ENCODE measurements around the gene DRC1. TPM values are rescaled to one million over a fixed set of nuclear protein-coding genes. Genes with fewer than 3 reads are reported as not detected.

The DRC1 gene
- total RNA-seq, 1 experiment from 2014 or later: not detected

GRCh38 chr2:26475037-26475436, 73.3 kb downstream of the DRC1 start:
- Histone ChIP-seq H2BK20ac (ENCODE audit: low read depth, low read length, poor library complexity, severe bottlenecking) (no peak overlapping the region), H3K27me3 (ENCODE audit: insufficient read depth, low read length) (no peaks in the 10 kb centered on the region), H3K27ac (ENCODE audit: insufficient read length, low read depth, low read length) (no peak overlapping the region), H3K79me2 (ENCODE audit: insufficient read depth, low read length) (no peaks in the 10 kb centered on the region), H3K23me2 (ENCODE audit: insufficient read length, low read depth, low read length, poor library complexity, severe bottlenecking) (no peaks in the 10 kb centered on the region), H3K9ac (ENCODE audit: extremely low read depth, insufficient read length, low read length) (no peak overlapping the region), H3K56ac (ENCODE audit: insufficient read length, low read depth, low read length) (no peak overlapping the region), H2BK15ac (ENCODE audit: low read depth, low read length) (no peak overlapping the region), H2AK5ac (ENCODE audit: insufficient read length, low read length) (no peak overlapping the region), H2BK120ac (ENCODE audit: low read depth, low read length, poor library complexity, severe bottlenecking) (no peak overlapping the region), H3K23ac (ENCODE audit: insufficient read length, low read depth, low read length) (no peak overlapping the region), H3K4ac (ENCODE audit: low read depth, low read length) (no peak overlapping the region), H2BK12ac (ENCODE audit: insufficient read length, low read depth, low read length) (no peak overlapping the region), H4K5ac (ENCODE audit: insufficient read length, low read depth, low read length) (no peak overlapping the region), H4K91ac (ENCODE audit: insufficient read length, low read depth, low read length) (no peak overlapping the region), H3K79me1 (ENCODE audit: insufficient read depth, low read depth, low read length, poor library complexity, severe bottlenecking) (no peaks in the 10 kb centered on the region), H3T11ph (ENCODE audit: low read length) (no peak overlapping the region), H3K4me2 (ENCODE audit: insufficient read depth, insufficient read length, low read length) (no peak overlapping the region), H2AFZ (ENCODE audit: low read length) (no peak overlapping the region), H4K8ac (replicated peaks; ENCODE audit: insufficient read length, low read depth, low read length) (no peak overlapping the region), H3K9me3 (ENCODE audit: control insufficient read depth, low read depth, low read length) (no peaks in the 10 kb centered on the region), H3K14ac (ENCODE audit: insufficient read depth, low read length) (no peak overlapping the region; the same call in 1 of the 2 replicates), H3K18ac (ENCODE audit: insufficient read length, low read depth, low read length) (no peak overlapping the region), H4K20me1 (ENCODE audit: control insufficient read depth, insufficient read depth, insufficient read length) (no peaks in the 10 kb centered on the region), H3K4me1 (ENCODE audit: insufficient read depth, low read length) (no peaks in the 10 kb centered on the region; the same call in 1 of the 2 replicates), H2BK5ac (ENCODE audit: insufficient read length, low read length) (no peak overlapping the region)
- peaks cover 0 to 2% (median 0%) of the 10 kb centered on the region in 3 experiments; a peak in 2 of 7 replicates for H3K36me3 Mint-ChIP-seq (ENCODE audit: insufficient read depth in 1 of 3, low read depth in 3 of 3)
- WGBS (ENCODE audit: extremely low coverage, insufficient read length, low lambda C conversion rate): no CpG with 5 or more reads among the region's 6 CpGs
- TF ChIP-seq CTCF (conservative IDR thresholded peaks at IDR 0.05): no peak
- H3K27ac Mint-ChIP-seq: no peak overlapping the region
- H3K9me3 Mint-ChIP-seq: peaks cover 0 to 4% of the 10 kb centered on the region in 2 experiments; a peak in 1 of 5 replicates
- peaks cover 6% of the 10 kb centered on the region for H3K27me3 Mint-ChIP-seq (ENCODE audit: low read depth)
- no peak for DNase-seq
- peaks cover 8 to 15% of the 10 kb centered on the region in 2 experiments for H3K4me1 Mint-ChIP-seq
- H3K4me3 Mint-ChIP-seq: no peak overlapping the region; a peak in 1 of 5 replicates
